ENCODE data around the gene ELF2. TPM values are rescaled to one million over a fixed set of nuclear protein-coding genes. Genes with fewer than 3 reads are reported as not detected.

The ELF2 gene
- total and polyA plus RNA-seq, 9 donors, result 28.8 to 66.8 (median 51.1) TPM

GRCh38 chr4:139153411-139154133, 23.4 kb downstream of the ELF2 start:
- intact Hi-C loops (cut with DNase I), result no loop called here
- 97 to 100% (median 100%) methylated on average over 1 of the region's 1 CpG for WGBS, 3 donors
- Histone ChIP-seq H3K27ac (no peak overlapping the region), H3K4me1 (ENCODE audit: insufficient read depth) (no peaks in the 10 kb centered on the region), H3K36me3 (no peaks in the 10 kb centered on the region), H3K4me3 (no peak overlapping the region), H3K9me3 (no peaks in the 10 kb centered on the region), H3K27me3 (no peaks in the 10 kb centered on the region)
- DNase-seq, result no peak
- TF ChIP-seq EP300 (IDR thresholded peaks at IDR 0.05) (no peak), POLR2A (IDR thresholded peaks at IDR 0.05) (no peak), CTCF (IDR thresholded peaks at IDR 0.05) (no peak)

- intact Hi-C loops (cut with DNase I), result no loop called here
- DNase-seq, result no peak
- Histone ChIP-seq H3K4me1 (ENCODE audit: insufficient read depth) (no peaks in the 10 kb centered on the region), H3K27ac (no peak overlapping the region), H3K27me3 (no peaks in the 10 kb centered on the region), H3K4me3 (no peak overlapping the region), H3K9me3 (no peaks in the 10 kb centered on the region), H3K36me3 (no peaks in the 10 kb centered on the region)
- TF ChIP-seq CTCF (IDR thresholded peaks at IDR 0.05) (no peak), EP300 (IDR thresholded peaks at IDR 0.05) (no peak), POLR2A (IDR thresholded peaks at IDR 0.05) (no peak)
- WGBS, 3 donors, result 94 to 97% (median 95%) methylated on average over 2 of the region's 2 CpGs
Observed at GRCh38 chr4:139152249-139152648, 24.8 kb downstream of the ELF2 start.

- no peak for DNase-seq
- no peaks in the 10 kb centered on the region for H3K27me3 ChIP-seq
- no peaks in the 10 kb centered on the region for H3K9me3 ChIP-seq
- H3K4me3 ChIP-seq, result no peak overlapping the region
- H3K27ac ChIP-seq, result no peak overlapping the region
- intact Hi-C loops (cut with DNase I), result no loop called here
- TF ChIP-seq CTCF (IDR thresholded peaks at IDR 0.05) (no peak), EP300 (IDR thresholded peaks at IDR 0.05) (no peak), POLR2A (IDR thresholded peaks at IDR 0.05) (no peak)
- no peaks in the 10 kb centered on the region for H3K36me3 ChIP-seq
- 95 to 96% (median 95%) methylated on average over 8 of the region's 8 CpGs for WGBS, 3 donors
- H3K4me1 ChIP-seq (ENCODE audit: insufficient read depth), result peaks cover 4% of the 10 kb centered on the region
Observed at GRCh38 chr4:139146926-139147629, 29.9 kb downstream of the ELF2 start.

GRCh38 chr4:139145552-139145932, 31.5 kb downstream of the ELF2 start:
- 95 to 100% (median 98%) methylated on average over 1 of the region's 1 CpG for WGBS, 3 donors
- TF ChIP-seq CTCF (IDR thresholded peaks at IDR 0.05), result no peak
- no peak for TF ChIP-seq EP300 (IDR thresholded peaks at IDR 0.05)
- TF ChIP-seq POLR2A (IDR thresholded peaks at IDR 0.05), result no peak
- Histone ChIP-seq H3K27ac (no peak overlapping the region), H3K4me3 (no peak overlapping the region), H3K36me3 (no peaks in the 10 kb centered on the region), H3K9me3 (no peaks in the 10 kb centered on the region), H3K4me1 (ENCODE audit: insufficient read depth) (peaks cover 4% of the 10 kb centered on the region), H3K27me3 (no peaks in the 10 kb centered on the region)
- no peak for DNase-seq
- intact Hi-C loops (cut with DNase I), result no loop called here
